Activated CD8-positive, alpha-beta T cell treated with anti-CD3 and anti-CD28 coated beads for 36 hours (primary cell): ENCODE data around the gene DMPK. TPM values are rescaled to one million over a fixed set of nuclear protein-coding genes. Genes with fewer than 3 reads are reported as not detected.

Source experiments
- ATAC-seq: fragments of 200-7000 bp; cut with Tn5 transposase; one replicate; pipeline ENCODE4 v1.10.0; 2021; ENCODE audit warnings: mild to moderate bottlenecking, moderate library complexity
- CTCF ChIA-PET: fragments of 350-600 bp; sonication (Branson Sonifier 250); formaldehyde crosslinking; loops from one replicate; lab custom pipeline; 2021; ENCODE audit warnings: antibody characterized with exemption; lab: Charles Lee
- POLR2A ChIA-PET: fragments of 350-600 bp; sonication (Branson Sonifier 250); formaldehyde crosslinking; loops from one replicate; lab custom pipeline; 2021; ENCODE audit warnings: antibody characterized with exemption; lab: Charles Lee
- DNase-seq: peaks from one replicate; pipeline ENCODE4 v3.0.0-alpha.2; 2020
- H3K27ac Mint-ChIP-seq: one replicate; pipeline ENCODE4 v1.8.0; 2021; ENCODE audit warnings: mild to moderate bottlenecking, mixed read lengths
- H3K27me3 Mint-ChIP-seq: one replicate; pipeline ENCODE4 v1.8.0; 2021; ENCODE audit warnings: mixed read lengths
- H3K36me3 Mint-ChIP-seq: one replicate; pipeline ENCODE4 v1.8.0; 2021; ENCODE audit warnings: low read depth, mixed read lengths
- H3K4me1 Mint-ChIP-seq: one replicate; pipeline ENCODE4 v1.8.0; 2021; ENCODE audit warnings: low read depth, mixed read lengths
- H3K4me3 Mint-ChIP-seq: one replicate; pipeline ENCODE4 v1.8.0; 2021; ENCODE audit warnings: mild to moderate bottlenecking, moderate library complexity, mixed read lengths
- H3K9me3 Mint-ChIP-seq: one replicate; pipeline ENCODE4 v1.8.0; 2021; ENCODE audit warnings: mixed read lengths
- intact Hi-C: fragments of 100-400 bp; cut with micrococcal nuclease; formaldehyde crosslinking; loops from one replicate; pipeline ENCODE4 v1.10.0; 2022
- total RNA-seq, 2 experiments: library from RNA; stranded (reverse); gene quantifications; one replicate each; pipeline ENCODE4 v1.2.3, GENCODE V29; 2021
- TF ChIP-seq, protein P1 (sequence below): fragments of 200-600 bp; IDR thresholded peaks from one replicate; pipeline ENCODE4 v1.8.0; 2022; ENCODE audit warnings: antibody characterized with exemption, mild to moderate bottlenecking

The DMPK gene
- total RNA-seq, 2 experiments from 2014 or later, result 5.8 to 8.0 TPM

- no peaks in the 10 kb centered on the region for H3K27me3 Mint-ChIP-seq
- ChIA-PET POLR2A (interaction anchor here (0.6 to 0.7 kb wide), 2 partner anchors 9 to 305 kb away, joined by 3 to 4 read pairs; no protein-coding TSS in a partner anchor), CTCF (interaction anchor here (0.6 to 1.3 kb wide), 3 partner anchors 20 to 65 kb away, joined by 3 to 5 read pairs (median 3); no protein-coding TSS in a partner anchor)
- H3K4me1 Mint-ChIP-seq, result peaks cover 2% of the 10 kb centered on the region
- no peak for DNase-seq
- peaks cover 19% of the 10 kb centered on the region for H3K36me3 Mint-ChIP-seq
- no peaks in the 10 kb centered on the region for H3K9me3 Mint-ChIP-seq
- peak overlapping the region; percentile 7 for H3K27ac Mint-ChIP-seq
- no peak overlapping the region for H3K4me3 Mint-ChIP-seq
- intact Hi-C loops, result no loop called here
- ATAC-seq, result no peak
- TF ChIP-seq, protein P1, sequence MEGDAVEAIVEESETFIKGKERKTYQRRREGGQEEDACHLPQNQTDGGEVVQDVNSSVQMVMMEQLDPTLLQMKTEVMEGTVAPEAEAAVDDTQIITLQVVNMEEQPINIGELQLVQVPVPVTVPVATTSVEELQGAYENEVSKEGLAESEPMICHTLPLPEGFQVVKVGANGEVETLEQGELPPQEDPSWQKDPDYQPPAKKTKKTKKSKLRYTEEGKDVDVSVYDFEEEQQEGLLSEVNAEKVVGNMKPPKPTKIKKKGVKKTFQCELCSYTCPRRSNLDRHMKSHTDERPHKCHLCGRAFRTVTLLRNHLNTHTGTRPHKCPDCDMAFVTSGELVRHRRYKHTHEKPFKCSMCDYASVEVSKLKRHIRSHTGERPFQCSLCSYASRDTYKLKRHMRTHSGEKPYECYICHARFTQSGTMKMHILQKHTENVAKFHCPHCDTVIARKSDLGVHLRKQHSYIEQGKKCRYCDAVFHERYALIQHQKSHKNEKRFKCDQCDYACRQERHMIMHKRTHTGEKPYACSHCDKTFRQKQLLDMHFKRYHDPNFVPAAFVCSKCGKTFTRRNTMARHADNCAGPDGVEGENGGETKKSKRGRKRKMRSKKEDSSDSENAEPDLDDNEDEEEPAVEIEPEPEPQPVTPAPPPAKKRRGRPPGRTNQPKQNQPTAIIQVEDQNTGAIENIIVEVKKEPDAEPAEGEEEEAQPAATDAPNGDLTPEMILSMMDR, result no peak
These were observed 37.5 kb upstream of the DMPK start for GRCh38 chr19:45819769-45820168.

GRCh38 chr19:45817725-45818301 is 35.5 kb upstream of the DMPK start:
- intact Hi-C loops, result no loop called here

DNA sequence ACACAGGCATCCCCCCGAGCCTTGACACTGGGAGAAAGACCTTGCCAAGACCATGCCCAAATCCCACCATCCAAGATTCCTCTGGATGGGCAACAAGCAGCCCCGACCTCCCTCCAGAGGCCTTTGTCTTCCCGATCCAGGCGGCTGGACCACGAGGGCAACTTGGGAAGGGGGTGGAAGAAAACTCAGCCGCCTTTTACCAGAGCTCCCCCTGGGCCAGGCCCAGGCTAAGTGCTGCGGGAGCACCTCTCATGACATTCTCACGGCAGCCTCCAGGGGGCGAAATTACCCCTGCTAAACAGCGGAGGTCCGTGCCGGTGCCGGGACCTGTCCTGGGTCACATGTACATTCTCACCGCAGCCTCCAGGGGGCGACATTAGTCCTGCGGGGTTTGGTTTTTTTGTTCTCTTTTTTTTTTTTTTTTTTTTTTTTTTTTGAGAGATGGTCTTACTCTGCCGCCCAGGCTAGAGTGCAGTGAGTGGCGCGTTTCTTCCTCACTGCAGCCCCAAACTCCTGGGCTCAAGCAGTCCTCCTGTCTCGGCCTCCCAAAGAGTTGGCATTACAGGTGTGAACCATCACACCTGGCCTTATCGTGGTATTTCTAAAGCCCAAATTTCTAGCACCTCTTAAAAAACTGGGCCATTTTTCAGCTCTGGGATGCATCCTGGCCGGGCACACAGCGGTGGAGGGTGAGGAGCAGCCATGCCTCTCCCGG is 34.9 kb upstream of the DMPK start:
- H3K36me3 Mint-ChIP-seq, result peaks cover 11% of the 10 kb centered on the region
- DNase-seq, result peak; percentile 98
- no peak overlapping the region for H3K27ac Mint-ChIP-seq
- TF ChIP-seq, protein P1, result peak; percentile 100
- no peak overlapping the region for H3K4me3 Mint-ChIP-seq
- CTCF ChIA-PET, result interaction anchor here (0.6 to 6.1 kb wide), 47 partner anchors 9 to 448 kb away, joined by 3 to 52 read pairs (median 4); partner anchors contain the start of genes CCDC61, DMPK, DMWD and FBXO46
- no peaks in the 10 kb centered on the region for H3K27me3 Mint-ChIP-seq
- H3K4me1 Mint-ChIP-seq, result peaks cover 2% of the 10 kb centered on the region
- intact Hi-C loops, result no loop called here
- POLR2A ChIA-PET, result interaction anchor here (0.6 to 2.2 kb wide), 10 partner anchors 9 to 195 kb away, joined by 3 to 8 read pairs (median 4); partner anchors contain the start of genes DMWD, IRF2BP1 and SIX5
- ATAC-seq, result peak; percentile 99
- no peaks in the 10 kb centered on the region for H3K9me3 Mint-ChIP-seq

More at GRCh38 chr19:45817725-45818301, 35.5 kb upstream of the DMPK start:
- ChIA-PET POLR2A (interaction anchor here (1.1 to 2.2 kb wide), 6 partner anchors 9 to 67 kb away, joined by 4 to 8 read pairs (median 6); partner anchors contain the start of genes DMWD, IRF2BP1 and SIX5), CTCF (interaction anchor here (0.8 to 6.1 kb wide), 18 partner anchors 9 to 211 kb away, joined by 3 to 52 read pairs (median 8); partner anchors contain the start of genes DMWD, MYPOP and SIX5)
- Mint-ChIP-seq H3K36me3 (peaks cover 11% of the 10 kb centered on the region), H3K27ac (no peak overlapping the region), H3K9me3 (no peaks in the 10 kb centered on the region), H3K4me1 (peaks cover 2% of the 10 kb centered on the region), H3K4me3 (no peak overlapping the region), H3K27me3 (no peaks in the 10 kb centered on the region)
- ATAC-seq (no peak), DNase-seq (no peak)
- TF ChIP-seq, protein P1, result peak; percentile 5

DNA sequence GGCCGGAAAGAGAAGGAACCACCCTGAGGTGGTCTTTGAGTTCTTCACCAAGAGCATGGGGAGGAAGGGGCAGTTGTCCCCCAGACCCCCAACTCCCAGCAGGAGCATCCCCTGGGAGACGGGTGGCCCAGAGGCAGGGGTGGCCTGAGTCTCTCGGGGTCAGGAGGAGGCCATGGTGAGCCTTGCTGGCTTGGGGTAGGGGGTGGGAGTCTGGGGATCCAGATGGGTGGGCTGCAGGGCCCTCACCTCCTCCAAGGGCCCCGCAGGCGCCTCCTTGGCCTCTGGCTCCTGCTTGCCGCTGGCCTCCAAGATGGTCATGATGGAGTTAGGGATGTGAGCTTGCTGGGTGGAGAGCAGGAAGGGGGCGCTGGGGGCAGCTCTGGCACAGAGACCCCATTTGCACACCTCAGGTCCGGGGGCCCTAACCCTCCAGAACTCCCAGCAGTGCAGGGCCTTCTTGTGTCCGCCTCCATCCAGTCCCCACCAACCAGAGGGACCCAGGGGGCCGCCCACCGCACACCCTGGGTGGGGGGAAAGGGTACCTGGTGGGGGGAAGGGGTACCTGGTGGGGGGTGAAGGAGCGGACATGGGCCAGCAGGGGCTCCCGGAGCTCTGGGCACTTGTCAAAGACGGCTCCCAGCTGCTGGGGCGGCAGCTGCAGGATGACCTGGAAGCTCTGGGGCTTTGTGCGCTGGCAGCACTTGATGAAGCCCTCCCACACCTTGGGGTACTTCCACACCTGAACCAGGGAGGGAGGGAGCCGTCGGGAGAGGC is 34.1 kb upstream of the DMPK start:
- Mint-ChIP-seq H3K36me3 (peaks cover 11% of the 10 kb centered on the region), H3K4me1 (peaks cover 2% of the 10 kb centered on the region), H3K4me3 (no peak overlapping the region), H3K27ac (no peak overlapping the region), H3K9me3 (no peaks in the 10 kb centered on the region), H3K27me3 (no peaks in the 10 kb centered on the region)
- intact Hi-C loops, result no loop called here
- ATAC-seq, result no peak
- CTCF ChIA-PET, result interaction anchor here (0.6 to 6.1 kb wide), 45 partner anchors 8 to 449 kb away, joined by 3 to 52 read pairs (median 4); partner anchors contain the start of genes CCDC61, DMPK, DMWD and FBXO46
- TF ChIP-seq, protein P1, result no peak
- POLR2A ChIA-PET, result interaction anchor here (0.6 to 2.2 kb wide), 9 partner anchors 7 to 69 kb away, joined by 3 to 8 read pairs (median 4); partner anchors contain the start of genes DMWD, IRF2BP1 and SIX5
- no peak for DNase-seq
